ENCODE results near the gene RIGI.

RIGI gene

DNA sequence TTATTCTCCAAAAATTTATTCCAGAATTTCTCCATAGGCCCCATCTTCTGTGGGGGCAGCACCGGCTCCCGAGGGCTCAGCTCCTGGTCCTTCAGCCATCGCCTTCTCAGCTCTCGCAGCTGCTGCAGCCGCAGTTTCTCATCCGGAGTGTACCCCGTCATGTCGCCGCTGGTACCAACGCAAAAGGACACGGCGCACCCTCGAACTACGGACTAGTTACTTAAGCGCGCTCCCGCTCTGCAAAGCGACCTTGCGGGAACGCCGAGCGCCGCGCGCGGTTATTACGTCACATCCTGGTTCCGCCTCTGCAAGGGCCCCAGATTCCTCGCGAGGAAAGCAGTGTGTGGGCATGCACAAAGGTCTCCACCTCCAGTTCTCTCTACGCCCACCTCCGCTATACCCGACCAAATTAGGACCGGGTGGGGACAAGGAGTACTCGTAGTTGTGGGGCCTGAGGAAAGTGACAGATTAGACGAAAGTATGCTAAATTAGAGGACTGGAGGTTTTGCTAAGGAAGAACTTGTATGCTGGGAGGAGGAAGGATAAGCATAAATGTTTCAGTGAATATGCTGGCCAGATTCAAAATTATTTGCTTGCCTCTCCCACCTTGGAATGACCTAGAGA, 47.0 kb upstream of the RIGI start, which contains the start of gene NDUFB6:
Gene NDUFB6, minus strand, starts transcription at position 260 of the 624 bp plus-strand sequence. Its CDS starts 99 bp downstream, at position 161.
- no peaks in the 10 kb centered on the region for H3K36me3 ChIP-seq (replicated peaks; ENCODE audit: insufficient read depth, low read length)
- peaks cover 26% of the 10 kb centered on the region for H3F3A ChIP-seq (ENCODE audit: insufficient read depth, low read length)
- TF ChIP-seq EZH2 (optimal IDR thresholded peaks at IDR 0.05; ENCODE audit: low read depth, low read length) = no peak
- TF ChIP-seq, protein P1, sequence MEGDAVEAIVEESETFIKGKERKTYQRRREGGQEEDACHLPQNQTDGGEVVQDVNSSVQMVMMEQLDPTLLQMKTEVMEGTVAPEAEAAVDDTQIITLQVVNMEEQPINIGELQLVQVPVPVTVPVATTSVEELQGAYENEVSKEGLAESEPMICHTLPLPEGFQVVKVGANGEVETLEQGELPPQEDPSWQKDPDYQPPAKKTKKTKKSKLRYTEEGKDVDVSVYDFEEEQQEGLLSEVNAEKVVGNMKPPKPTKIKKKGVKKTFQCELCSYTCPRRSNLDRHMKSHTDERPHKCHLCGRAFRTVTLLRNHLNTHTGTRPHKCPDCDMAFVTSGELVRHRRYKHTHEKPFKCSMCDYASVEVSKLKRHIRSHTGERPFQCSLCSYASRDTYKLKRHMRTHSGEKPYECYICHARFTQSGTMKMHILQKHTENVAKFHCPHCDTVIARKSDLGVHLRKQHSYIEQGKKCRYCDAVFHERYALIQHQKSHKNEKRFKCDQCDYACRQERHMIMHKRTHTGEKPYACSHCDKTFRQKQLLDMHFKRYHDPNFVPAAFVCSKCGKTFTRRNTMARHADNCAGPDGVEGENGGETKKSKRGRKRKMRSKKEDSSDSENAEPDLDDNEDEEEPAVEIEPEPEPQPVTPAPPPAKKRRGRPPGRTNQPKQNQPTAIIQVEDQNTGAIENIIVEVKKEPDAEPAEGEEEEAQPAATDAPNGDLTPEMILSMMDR (IDR thresholded peaks at IDR 0.05; ENCODE audit: low read length) = no peak
- no peak for TF ChIP-seq EZH2phosphoT487 (IDR thresholded peaks at IDR 0.05; ENCODE audit: low read length)
- H2AFZ ChIP-seq (ENCODE audit: low read length) = peak within 1 kb of the TSS; percentile 96
- no peaks in the 10 kb centered on the region; the same call in 1 of the 2 replicates for H4K20me1 ChIP-seq (ENCODE audit: insufficient read depth, low read length)
- no peaks in the 10 kb centered on the region for H3K9me2 ChIP-seq (replicated peaks; ENCODE audit: insufficient read depth, low read length)
- peak within 1 kb of the TSS; percentile 84 for H3K27ac ChIP-seq (ENCODE audit: low read length)
- H3K9me3 ChIP-seq (replicated peaks; ENCODE audit: insufficient read depth, low read length) = no peaks in the 10 kb centered on the region
- no peaks in the 10 kb centered on the region for H3K27me3 ChIP-seq (replicated peaks; ENCODE audit: insufficient read depth, low read length)
- peaks cover 32% of the 10 kb centered on the region for H3K4me1 ChIP-seq (ENCODE audit: low read length)
- H3K4me3 ChIP-seq (ENCODE audit: low read length) = peak within 1 kb of the TSS; percentile 100
- peaks cover 43% of the 10 kb centered on the region for H3K79me2 ChIP-seq (ENCODE audit: low read length)
- DNase-seq = peak; percentile 97
- peak within 1 kb of the TSS; percentile 91 for H3K9ac ChIP-seq (ENCODE audit: low read length)
- H3K4me2 ChIP-seq (ENCODE audit: low read depth, low read length) = peak within 1 kb of the TSS; percentile 94

DNA sequence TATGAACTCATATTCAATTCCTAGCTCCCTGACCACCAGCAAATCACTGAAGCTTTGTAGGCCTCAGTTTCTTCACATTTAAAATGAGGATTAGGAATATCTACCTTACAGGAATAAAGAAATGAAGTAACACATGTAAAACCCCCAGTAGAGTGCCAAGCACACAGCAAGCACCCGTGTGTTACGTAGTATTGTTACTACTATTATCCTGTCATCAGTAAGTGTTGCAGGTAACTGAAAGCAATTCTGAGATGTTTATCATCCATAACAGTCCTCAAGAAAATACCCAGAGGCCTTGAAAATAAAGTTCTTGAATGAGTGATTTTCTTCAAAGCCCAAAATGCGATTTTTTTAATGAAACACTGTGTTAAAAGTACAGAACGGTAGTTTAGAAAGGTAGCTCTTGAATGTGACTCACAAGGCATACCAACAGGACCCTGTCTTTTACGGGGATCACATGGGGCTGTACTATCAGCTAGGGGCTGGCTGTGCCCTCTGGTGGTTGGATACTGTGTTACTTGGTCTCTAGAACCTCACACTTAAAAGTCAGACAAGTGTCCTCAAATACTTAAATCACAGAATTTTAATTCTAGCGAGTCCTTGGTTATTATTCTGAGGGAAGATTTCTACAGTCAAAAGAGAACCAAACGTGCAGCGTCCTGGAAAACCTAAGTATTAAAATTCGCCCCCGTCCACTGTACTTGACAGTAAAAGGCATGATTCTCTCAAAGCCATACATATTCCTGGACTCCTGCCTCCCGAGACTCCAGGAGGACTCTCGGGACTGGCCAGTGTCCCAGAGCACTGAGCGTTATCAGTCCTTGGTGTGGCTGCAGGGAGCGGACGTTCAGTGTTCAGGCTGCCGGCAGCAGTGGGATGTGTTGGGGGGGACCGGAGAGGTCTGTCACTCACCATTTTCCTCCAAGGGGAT, 46.2 kb upstream of the RIGI start:
- Histone ChIP-seq H3K9me3 (replicated peaks; ENCODE audit: insufficient read depth, low read length) (no peaks in the 10 kb centered on the region), H3K36me3 (replicated peaks; ENCODE audit: insufficient read depth, low read length) (no peaks in the 10 kb centered on the region), H2AFZ (ENCODE audit: low read length) (peak overlapping the region; percentile 96), H3K4me3 (ENCODE audit: low read length) (peak overlapping the region; percentile 100), H4K20me1 (ENCODE audit: insufficient read depth, low read length) (no peaks in the 10 kb centered on the region; the same call in 1 of the 2 replicates), H3K27me3 (replicated peaks; ENCODE audit: insufficient read depth, low read length) (no peaks in the 10 kb centered on the region), H3K4me2 (ENCODE audit: low read depth, low read length) (peak overlapping the region; percentile 94), H3K9ac (ENCODE audit: low read length) (peak overlapping the region; percentile 91), H3K79me2 (ENCODE audit: low read length) (peaks cover 49% of the 10 kb centered on the region), H3K4me1 (ENCODE audit: low read length) (peaks cover 27% of the 10 kb centered on the region), H3F3A (ENCODE audit: insufficient read depth, low read length) (peaks cover 21% of the 10 kb centered on the region), H3K9me2 (replicated peaks; ENCODE audit: insufficient read depth, low read length) (no peaks in the 10 kb centered on the region), H3K27ac (ENCODE audit: low read length) (peak overlapping the region; percentile 84)
- TF ChIP-seq EZH2 (optimal IDR thresholded peaks at IDR 0.05; ENCODE audit: low read depth, low read length) = no peak
- TF ChIP-seq, protein P1 (IDR thresholded peaks at IDR 0.05; ENCODE audit: low read length) = peak; percentile 81
- peak; percentile 88 for DNase-seq

DNA sequence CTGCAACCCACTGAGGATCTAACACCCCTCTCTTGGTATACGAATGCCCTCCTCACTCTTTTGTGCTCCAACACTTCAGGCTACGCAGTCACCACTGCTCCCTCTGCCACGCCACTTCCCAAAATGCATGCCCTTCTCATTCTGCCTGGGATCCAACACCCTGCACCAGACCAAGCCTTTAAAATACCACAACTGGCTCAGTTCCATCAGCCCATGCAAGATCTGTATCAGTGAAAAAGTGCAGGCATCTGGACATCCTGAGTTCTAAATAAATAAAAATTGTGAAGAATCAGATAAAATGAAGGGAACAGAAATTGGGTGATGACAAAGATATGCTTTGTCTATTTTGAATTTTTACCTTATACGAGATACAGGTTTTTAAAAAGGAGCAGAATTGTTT, 44.3 kb upstream of the RIGI start:
- peaks cover 16% of the 10 kb centered on the region; the same call in 1 of the 2 replicates for H3K4me1 ChIP-seq (ENCODE audit: low read length)
- peaks cover 63% of the 10 kb centered on the region for H3K79me2 ChIP-seq (ENCODE audit: low read length)
- H3K9me3 ChIP-seq (replicated peaks; ENCODE audit: insufficient read depth, low read length) = no peaks in the 10 kb centered on the region
- TF ChIP-seq EZH2 (optimal IDR thresholded peaks at IDR 0.05; ENCODE audit: low read depth, low read length) (no peak), EZH2phosphoT487 (IDR thresholded peaks at IDR 0.05; ENCODE audit: low read length) (no peak)
- TF ChIP-seq, protein P1 (IDR thresholded peaks at IDR 0.05; ENCODE audit: low read length) = no peak
- peaks cover 13% of the 10 kb centered on the region for H3F3A ChIP-seq (ENCODE audit: insufficient read depth, low read length)
- no peak overlapping the region for H3K9ac ChIP-seq (ENCODE audit: low read length)
- no peaks in the 10 kb centered on the region for H3K27me3 ChIP-seq (replicated peaks; ENCODE audit: insufficient read depth, low read length)
- no peak for DNase-seq
- no peaks in the 10 kb centered on the region; the same call in 1 of the 2 replicates for H4K20me1 ChIP-seq (ENCODE audit: insufficient read depth, low read length)
- no peak overlapping the region for H3K4me2 ChIP-seq (ENCODE audit: low read depth, low read length)
- H3K9me2 ChIP-seq (replicated peaks; ENCODE audit: insufficient read depth, low read length) = no peaks in the 10 kb centered on the region
- H2AFZ ChIP-seq (ENCODE audit: low read length) = no peak overlapping the region
- H3K36me3 ChIP-seq (replicated peaks; ENCODE audit: insufficient read depth, low read length) = no peaks in the 10 kb centered on the region
- no peak overlapping the region for H3K27ac ChIP-seq (ENCODE audit: low read length)
- no peak overlapping the region for H3K4me3 ChIP-seq (ENCODE audit: low read length)

All from MM.1S (cell line).